SH-SY5Y (cell line): Measurements from ENCODE around the gene E2F8.

ENCODE experiments used
- GATA2 ChIP-seq: IDR thresholded peaks from 2 replicates; pipeline ENCODE4 v1.6.1; 2011; ENCODE audit warnings: mild to moderate bottlenecking, low read depth, low read length
- GATA3 ChIP-seq: IDR thresholded peaks from 2 replicates; pipeline ENCODE4 v1.6.1; 2011; ENCODE audit warnings: low read depth, mild to moderate bottlenecking, low read length, moderate library complexity

The E2F8 gene

DNA sequence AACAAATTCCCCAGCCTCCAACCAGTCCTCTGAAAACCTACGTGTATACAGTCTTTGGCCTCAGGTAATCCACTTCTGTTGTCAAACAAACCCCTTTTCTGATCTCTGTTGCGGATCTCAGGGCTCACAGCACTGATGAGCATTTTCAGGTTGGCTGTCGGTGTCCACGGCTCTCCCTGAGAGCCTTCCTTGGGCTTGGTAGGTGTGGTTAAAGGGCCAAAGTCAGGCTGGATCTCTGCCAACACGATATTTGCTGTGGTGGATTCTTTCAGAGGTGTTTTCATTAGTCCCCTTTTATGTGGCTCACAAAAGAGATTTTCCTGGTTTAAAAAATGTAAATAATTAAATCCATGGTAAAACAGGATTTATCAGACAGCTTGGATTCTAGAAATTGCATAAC lies 2.9 kb downstream of the E2F8 start:
- TF ChIP-seq GATA3 (no peak), GATA2 (no peak)

DNA sequence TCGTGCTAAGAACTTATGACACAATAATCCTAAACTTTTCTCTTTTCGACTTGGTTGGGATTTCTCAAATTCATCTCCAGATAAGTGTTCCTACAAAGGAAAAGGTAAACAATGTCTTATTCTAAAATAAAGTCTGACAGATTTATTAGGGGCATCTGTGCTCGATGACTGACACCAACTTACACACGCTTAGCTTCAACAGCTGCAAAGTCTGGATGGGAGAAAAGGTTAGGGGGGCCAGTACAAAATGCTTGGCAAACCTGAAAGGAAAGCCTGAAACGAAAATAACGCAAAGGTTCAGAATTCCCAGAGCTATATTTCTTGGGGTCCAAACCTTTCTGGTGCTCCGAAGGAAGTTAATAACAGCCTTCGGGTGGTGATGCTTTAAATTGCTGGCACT lies 3.4 kb downstream of the E2F8 start:
- no peak for TF ChIP-seq GATA2
- no peak for TF ChIP-seq GATA3

DNA sequence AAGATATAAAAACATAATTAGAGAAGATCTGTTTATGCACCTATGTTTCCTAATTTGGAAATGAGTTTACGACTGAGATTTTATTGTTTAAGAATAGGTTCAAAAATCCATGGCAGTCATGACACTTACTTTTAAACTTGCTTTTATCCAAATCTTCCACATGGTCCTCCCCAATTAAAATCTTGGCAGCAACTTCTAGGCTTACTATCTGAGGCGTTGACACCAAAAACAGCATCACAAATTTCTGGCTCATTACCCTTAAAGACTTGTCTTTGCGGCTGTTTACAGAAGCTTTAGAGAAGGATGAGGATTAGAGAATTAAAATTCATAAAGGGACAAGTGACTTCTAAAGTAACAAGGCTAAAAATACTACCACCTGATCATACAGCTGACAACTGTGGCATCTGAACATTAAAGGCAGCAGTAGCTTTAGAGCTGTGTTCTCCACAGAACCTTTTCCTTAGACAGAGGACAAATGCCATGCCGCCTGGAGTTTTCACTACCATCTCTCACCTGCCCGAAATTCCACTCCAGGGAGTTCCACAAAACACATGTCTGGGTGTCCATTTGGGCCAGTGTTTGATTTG lies 6.4 kb downstream of the E2F8 start:
- TF ChIP-seq GATA2 (no peak), GATA3 (no peak)

DNA sequence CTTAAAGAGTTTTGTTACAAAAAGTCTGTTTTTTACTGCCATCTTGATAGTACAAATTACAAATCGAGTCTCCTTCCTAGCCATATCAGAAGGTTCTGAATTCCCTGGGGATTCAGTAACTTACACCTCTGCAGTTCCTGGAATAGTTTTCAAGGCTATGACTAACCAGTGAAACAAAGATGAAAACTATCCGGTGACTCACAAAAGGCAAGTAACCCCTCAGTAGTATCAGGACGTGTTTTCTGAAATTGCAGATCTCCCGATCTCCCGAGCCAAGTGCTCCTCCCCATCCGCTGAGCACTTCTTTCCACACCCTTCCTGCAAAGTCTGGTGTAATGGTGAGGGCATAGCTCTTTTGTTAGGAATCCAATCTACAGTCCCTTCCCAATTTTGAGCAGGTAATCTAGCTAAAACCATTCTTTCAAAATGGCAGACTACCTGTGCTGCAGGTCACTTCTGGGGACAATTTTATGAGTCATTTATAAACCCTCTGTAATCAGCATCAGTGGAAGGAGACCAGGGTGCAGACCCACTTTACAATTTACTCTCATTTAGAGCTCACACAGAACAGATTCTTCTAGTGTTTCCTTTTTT lies 7.7 kb downstream of the E2F8 start:
- TF ChIP-seq GATA2, result no peak
- TF ChIP-seq GATA3, result no peak

DNA sequence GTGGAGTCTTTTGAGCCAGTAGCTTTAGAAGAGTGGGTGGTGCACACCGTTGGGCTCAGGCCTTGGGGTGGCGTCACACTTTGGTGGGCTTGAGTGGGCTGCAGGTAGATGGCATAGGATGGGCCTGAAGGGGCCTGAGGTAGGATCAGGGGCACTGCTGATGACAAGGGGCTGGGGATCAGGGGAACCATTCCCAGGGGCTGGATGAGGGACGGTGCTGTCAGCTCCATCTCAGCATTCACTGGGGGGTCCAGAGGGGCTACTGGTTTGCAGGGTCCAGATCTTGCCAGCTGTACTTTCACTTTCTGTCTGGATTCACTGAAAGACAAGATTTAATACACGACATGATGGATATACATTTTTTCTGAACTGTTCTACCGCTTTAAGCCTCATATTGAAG lies 11.1 kb downstream of the E2F8 start:
- TF ChIP-seq GATA2 (no peak), GATA3 (no peak)

DNA sequence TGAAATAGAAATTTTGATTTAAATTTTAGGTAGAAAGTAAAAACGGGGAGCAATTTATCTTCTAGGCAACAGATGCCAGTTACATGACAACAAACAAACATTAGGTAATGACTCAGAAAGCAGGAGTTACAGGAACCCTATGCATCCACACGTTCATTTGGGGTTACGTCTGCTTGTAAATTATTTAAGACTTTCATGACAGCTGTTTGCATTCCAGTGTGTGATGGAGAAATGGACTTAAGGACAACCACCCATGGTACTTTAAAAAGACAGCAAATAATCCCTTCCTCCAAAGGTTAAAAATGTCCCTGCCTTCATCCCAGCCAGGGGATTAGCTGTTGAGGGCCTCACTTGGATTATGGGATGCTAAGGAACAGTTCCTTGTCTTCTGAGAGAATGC lies 11.8 kb downstream of the E2F8 start:
- TF ChIP-seq GATA2 (no peak), GATA3 (no peak)

DNA sequence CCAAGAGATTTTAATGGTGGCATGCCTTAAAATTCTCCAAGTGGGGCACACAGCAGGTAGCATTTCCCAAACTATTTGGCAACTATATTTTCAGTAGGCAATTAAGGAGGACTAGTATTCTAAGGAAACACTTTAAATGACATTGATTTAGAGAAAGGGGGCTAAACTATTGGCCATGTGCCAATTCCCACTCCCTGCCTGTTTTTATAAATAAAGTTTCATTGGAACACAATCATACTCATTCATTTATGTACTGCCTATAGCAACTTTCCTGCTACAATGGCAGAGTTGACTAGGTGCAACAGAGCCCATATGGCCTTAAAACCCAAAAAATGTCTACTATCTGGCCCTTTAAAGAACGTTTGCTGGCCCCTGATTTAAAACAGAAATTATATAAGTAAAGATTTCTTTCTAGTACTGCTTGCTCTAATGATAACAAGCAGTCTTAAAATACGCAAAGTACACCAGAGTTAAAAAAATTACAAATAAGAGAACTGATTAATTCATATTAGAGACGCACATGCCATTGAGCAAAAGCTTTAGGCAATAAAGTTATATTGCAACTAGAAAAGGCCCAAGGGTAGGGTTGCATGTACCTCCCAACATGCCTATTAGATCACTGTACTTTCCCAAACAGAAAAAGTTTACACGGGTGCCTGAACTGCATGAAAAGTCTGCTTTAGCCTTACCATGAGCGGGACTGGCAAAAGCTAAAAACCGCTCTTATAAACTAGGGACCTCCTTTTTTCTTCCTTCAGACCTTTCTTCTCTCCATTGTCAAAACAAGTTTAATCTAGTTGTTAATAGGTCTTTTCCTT lies 14.2 kb downstream of the E2F8 start:
- TF ChIP-seq GATA2, result no peak
- no peak for TF ChIP-seq GATA3

DNA sequence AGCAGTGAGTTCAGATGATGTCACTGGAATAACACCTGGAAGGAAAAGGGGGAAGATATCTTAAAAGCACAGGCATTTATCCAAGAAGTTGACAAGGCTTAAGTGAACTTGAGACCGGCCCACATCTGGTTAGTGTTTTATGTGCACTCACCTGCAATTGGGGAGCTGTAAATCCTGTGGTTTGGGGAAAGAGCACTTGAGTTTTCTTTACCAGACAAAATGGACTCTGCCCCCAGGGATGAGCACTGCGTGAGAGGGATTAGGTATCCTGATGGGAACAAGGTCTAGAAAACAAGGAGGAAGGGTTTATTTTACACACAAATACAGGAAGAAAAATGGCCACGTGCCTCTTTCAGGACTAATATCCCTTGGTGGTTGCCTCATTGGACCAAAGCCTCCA lies 15.2 kb downstream of the E2F8 start:
- no peak for TF ChIP-seq GATA2
- no peak for TF ChIP-seq GATA3

DNA sequence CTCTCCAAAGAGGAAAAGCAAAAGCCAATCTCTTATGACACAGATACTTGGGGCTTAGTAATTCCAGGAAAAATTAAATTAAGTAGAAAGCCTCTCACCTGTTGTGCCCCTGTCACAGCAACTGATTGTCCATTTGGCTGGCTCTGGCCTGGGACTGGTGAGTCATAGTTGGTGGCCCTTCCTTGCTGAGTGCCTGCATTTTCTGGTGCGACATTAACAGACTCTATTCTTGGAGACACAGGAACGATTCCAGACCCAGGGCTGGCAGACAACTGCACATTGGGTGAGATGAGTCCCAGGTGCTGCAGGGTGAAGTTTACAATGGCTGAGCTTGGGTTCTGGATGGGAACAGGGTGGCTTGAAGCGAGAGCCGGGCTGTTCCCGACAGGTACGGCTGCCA lies 15.6 kb downstream of the E2F8 start:
- no peak for TF ChIP-seq GATA3
- no peak for TF ChIP-seq GATA2

DNA sequence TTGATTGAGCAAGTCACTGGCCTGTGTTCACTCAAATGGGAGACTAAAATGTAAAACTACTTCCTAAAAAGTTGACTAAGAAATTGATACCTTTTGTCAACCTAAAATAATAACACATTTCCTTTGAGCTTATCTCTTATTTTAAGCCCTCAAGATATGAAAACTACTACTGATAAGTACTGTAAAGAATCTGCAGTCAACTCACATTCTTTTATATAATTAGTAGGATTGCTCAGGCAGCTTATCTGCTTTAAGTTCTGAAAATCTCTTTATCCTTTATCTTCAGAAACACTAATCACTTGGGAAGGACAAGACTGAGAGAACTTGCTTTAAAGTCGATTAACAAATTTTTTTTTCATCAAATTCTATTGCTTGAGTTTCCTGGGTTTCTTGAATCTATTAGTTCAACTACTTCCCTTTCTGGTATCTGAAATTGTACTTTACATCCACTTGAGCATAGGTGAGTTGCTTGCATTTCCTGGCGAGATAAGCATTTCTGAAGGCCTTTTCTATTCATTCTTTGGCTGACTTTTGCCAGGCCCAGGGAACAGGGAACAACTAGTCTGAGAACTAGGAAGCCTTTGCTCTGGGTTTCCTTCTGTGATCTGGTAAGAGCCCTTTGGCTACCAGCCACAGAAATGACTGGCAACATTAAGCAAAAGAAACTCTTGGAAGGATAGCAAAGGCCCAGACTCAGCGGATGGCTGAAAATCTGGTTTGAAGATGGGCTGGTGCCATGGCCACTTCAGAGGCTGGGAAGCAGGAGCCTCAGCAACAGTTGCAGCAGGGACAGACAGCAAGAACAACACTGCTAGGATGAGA lies 19.6 kb downstream of the E2F8 start:
- TF ChIP-seq GATA3, result no peak
- TF ChIP-seq GATA2, result no peak

DNA sequence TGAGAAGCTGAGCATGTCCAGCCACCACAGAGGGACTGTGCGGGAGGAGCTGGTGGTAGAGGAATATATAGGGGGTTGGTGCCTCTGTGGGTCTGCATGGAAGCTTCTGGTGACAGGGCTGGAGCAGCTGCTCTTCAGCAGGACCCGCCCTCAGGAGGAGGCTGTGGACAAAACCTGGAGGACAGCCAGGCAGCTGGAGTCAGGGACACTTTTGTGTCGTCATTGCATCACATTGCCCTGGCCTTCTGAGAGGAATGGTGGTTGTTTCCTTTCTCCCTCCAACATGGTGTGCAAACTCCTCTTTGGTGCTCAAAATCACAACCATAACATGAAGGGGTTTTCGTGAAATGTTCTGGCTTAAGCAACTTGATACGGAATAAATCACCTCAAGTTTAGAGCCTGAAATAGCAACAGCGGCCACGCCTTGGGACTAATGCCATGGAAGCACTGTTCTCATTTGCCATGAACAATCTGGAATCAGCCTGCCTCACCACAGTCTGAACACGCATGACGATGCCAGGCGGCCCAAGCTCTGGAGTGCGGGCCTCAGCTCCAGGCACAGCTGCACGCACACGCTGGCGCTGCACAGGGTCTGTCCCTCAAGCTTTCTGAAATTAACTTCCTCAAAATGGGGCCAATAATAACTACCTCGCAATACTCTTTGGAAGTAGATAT lies 21.8 kb downstream of the E2F8 start:
- TF ChIP-seq GATA3, result no peak
- no peak for TF ChIP-seq GATA2

DNA sequence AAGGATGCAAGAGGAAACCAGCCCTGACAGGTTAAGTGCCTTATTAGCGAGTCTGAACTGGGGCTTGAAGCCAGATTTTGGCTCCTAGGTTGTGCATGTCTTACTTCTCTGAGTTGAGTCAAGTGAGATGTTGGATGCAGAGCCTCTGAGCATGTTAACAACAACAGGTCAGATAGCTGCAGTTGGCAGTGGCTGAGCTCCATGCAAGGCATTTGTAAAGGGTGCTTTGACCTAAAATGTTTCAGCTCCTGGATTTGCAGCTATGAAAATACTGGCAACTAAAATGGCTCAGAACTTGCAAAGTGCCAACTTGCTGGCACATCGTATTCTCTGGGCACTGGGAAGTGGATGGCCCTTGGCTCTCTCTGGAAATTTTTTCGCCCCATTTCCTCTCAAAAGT lies 22.5 kb downstream of the E2F8 start:
- TF ChIP-seq GATA3 (no peak), GATA2 (no peak)

DNA sequence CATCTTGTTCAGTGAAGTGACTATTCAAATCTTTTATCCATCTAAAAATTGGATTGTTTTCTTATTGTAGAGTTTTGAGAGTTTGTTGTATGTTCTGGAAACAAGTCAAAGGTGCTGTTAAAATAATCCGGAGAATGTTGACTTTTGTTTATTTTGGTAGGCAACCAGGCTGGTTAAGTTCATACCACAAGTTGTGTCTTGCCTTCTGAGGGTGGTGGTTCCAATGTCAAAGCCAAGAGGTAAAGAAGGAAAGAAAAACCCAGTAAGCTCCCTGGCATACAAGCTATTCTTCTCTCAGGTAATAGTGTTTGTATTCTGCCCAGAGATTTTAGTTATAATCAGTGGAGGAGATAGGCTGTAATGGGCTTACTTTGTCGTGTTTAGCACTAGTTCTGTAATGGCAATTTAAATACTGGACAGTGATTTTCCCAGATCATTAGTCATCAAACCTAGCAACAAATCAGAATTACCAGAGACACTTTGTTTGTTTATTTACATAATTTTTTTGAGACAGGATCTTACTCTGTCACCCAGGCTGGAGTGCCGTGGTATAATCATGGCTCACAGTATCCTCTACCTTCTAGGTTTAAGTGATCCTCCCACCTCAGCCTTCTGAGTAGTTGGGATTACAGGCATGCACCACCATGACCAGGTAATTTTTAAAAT lies 23.9 kb downstream of the E2F8 start:
- TF ChIP-seq GATA3, result no peak
- no peak for TF ChIP-seq GATA2

DNA sequence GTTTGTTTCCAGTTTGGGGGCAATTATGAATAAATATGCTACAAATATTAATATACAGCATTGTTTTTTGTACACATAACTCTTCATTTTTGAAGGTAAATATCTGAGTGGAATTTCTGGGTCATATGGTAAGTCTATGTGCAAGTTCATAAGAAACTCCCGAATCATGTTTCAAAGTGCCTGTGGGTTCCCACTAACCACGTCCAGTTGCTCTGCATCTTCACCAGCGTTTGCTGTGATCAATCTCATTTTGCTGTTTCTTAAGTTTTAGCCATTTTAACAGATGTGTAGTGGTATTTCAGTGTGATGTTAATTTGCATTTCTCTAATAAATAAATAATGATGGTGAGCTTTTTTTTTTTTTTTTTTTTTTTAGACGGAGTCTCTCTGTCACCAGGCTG lies 24.7 kb downstream of the E2F8 start:
- TF ChIP-seq GATA3, result no peak
- TF ChIP-seq GATA2, result no peak

DNA sequence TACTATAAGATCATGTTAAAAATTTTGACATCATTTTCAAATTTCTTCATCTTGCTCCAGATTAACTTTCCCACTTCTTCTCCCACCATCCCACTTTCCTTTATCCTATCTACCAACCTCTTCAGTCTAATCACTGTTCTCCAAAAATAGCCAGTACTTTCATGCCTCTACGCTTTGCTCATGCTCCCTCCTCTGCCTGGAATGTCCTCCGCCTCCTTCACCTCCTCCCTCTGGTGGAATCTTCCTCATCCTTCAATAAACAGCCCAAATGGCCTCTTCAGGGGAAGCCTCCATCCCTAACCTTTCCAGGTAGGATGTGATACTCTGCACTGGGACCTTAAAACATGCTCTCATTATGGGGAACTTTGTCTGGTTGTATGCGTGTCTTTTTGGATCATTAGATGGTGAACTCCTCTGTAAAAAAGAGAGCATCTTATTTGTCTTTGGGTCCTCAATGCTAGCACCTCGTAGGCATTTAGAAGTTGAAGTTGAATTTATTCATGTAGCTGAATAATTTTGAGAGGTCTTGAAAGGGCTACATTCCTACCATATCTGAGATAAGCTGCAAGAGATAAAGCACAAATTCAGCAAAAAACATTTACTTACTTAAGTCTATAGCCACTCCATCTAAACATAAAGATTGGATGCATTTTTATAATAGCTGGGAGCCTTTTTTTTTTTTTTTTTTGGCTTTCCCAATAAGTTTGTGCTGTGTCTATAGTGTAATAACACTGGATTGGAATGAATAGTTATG lies 31.0 kb downstream of the E2F8 start:
- no peak for TF ChIP-seq GATA3
- no peak for TF ChIP-seq GATA2
